ENCODE data around the gene OR51E1.

Gene OR51E1

DNA sequence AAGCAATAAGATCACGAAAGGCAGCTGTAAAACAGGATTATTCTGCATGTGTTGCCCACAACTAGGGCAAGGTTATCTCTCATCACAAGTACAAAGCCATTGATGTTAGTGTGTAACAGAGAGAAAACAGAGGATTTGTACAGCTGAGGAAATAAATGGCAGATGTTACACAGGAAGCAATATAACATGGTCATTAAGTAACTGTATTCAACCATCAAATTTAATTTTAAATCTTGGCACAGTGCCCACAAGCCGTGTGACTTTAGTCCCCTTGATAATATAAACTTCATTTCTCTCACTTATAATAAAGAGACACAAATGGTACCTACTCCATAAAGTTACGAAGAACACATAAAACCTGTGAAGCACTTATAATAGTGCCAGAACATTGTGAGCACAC, 36.6 kb downstream of the OR51E1 start:
- TF ChIP-seq FOXP2 (optimal IDR thresholded peaks at IDR 0.05; ENCODE audit: borderline replicate concordance, extremely low read depth, extremely low read length, insufficient read depth) (no peak), POLR2AphosphoS5 (IDR thresholded peaks at IDR 0.05; ENCODE audit: low read depth, low read length) (no peak), TAF1 (IDR thresholded peaks at IDR 0.05; ENCODE audit: borderline replicate concordance, insufficient read depth, low read length) (no peak), SIN3A (IDR thresholded peaks at IDR 0.05; ENCODE audit: borderline replicate concordance, insufficient read depth, low read length) (no peak)
- TF ChIP-seq, protein P1, sequence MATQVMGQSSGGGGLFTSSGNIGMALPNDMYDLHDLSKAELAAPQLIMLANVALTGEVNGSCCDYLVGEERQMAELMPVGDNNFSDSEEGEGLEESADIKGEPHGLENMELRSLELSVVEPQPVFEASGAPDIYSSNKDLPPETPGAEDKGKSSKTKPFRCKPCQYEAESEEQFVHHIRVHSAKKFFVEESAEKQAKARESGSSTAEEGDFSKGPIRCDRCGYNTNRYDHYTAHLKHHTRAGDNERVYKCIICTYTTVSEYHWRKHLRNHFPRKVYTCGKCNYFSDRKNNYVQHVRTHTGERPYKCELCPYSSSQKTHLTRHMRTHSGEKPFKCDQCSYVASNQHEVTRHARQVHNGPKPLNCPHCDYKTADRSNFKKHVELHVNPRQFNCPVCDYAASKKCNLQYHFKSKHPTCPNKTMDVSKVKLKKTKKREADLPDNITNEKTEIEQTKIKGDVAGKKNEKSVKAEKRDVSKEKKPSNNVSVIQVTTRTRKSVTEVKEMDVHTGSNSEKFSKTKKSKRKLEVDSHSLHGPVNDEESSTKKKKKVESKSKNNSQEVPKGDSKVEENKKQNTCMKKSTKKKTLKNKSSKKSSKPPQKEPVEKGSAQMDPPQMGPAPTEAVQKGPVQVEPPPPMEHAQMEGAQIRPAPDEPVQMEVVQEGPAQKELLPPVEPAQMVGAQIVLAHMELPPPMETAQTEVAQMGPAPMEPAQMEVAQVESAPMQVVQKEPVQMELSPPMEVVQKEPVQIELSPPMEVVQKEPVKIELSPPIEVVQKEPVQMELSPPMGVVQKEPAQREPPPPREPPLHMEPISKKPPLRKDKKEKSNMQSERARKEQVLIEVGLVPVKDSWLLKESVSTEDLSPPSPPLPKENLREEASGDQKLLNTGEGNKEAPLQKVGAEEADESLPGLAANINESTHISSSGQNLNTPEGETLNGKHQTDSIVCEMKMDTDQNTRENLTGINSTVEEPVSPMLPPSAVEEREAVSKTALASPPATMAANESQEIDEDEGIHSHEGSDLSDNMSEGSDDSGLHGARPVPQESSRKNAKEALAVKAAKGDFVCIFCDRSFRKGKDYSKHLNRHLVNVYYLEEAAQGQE (IDR thresholded peaks at IDR 0.05; ENCODE audit: insufficient read depth in 1 of 2, low read depth in 2 of 2, low read length in 2 of 2): no peak

DNA sequence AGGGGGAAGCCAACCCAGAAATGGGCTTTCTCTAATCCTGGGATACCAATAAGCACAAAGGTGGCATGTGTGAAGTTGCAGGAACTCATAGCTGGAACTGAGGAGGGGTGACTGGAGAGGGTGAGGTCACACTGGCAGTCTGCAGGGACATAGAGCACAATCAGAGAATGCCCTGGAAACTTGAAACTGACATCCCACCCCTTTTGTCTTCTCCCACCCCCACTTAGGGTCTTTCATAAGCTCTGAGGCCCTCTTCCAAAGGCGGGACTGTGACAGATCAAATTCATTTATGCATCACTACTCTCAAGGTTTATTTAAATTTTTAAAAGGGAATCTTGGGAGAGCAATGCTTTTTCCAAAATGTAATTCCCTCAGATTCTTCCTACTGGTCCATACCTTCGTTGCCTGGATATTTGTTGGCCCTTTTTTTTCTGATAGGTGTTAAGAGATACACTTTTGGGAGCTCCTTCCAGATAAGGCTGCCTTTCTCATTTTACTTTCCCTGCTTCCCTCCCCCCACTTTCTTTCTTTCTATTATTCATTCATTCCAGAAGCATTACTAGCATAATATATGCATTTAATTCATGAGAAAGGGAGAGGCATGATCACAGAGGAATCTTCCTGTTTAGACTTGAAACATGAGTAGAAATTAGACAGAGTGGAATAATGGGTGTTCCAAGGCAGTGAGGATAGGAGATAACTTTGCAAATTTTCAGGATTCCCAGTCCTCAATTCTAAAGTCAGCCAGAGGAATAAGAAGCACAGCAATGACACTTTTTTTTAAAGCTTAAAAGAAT, 39.0 kb downstream of the OR51E1 start:
- TF ChIP-seq TAF1 (IDR thresholded peaks at IDR 0.05; ENCODE audit: borderline replicate concordance, insufficient read depth, low read length) (no peak), SIN3A (IDR thresholded peaks at IDR 0.05; ENCODE audit: borderline replicate concordance, insufficient read depth, low read length) (no peak), FOXP2 (optimal IDR thresholded peaks at IDR 0.05; ENCODE audit: borderline replicate concordance, extremely low read depth, extremely low read length, insufficient read depth) (no peak)
- TF ChIP-seq, protein P1 (IDR thresholded peaks at IDR 0.05; ENCODE audit: insufficient read depth in 1 of 2, low read depth in 2 of 2, low read length in 2 of 2): no peak

DNA sequence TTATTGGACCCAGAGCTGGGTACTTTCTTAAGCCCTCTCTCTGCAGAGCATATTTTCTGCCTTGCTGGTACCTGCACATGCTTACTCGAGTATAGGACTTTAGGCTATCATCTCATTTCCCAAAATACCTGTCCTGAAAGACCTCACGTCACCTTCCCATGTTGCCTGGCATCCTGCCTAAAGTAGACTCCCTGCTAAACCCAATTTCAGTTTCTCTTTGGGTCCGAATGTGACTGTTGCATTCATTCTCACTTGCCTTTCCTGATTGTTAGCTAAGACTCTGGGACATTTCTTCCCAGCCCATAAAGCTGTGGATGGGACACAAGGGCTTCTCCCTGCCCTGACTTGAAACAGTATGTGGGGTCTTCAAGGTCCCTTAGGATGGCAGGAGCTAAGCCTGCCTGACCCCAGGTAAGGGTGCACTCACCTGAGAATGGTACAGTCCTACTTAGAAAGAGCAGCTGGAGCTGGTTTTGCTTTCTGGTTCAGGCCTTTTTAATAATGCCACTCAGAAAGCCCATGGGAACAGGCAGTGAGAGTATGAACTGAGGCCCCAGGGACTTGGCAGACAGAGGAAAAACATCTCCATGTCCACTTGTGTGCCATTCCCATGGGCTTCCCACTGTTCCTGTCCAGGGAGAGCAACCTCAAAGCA, 41.0 kb downstream of the OR51E1 start:
- TF ChIP-seq TAF1 (IDR thresholded peaks at IDR 0.05; ENCODE audit: borderline replicate concordance, insufficient read depth, low read length) (no peak), FOXP2 (optimal IDR thresholded peaks at IDR 0.05; ENCODE audit: borderline replicate concordance, extremely low read depth, extremely low read length, insufficient read depth) (no peak), SIN3A (IDR thresholded peaks at IDR 0.05; ENCODE audit: borderline replicate concordance, insufficient read depth, low read length) (no peak), POLR2AphosphoS5 (IDR thresholded peaks at IDR 0.05; ENCODE audit: low read depth, low read length) (no peak)
- TF ChIP-seq, protein P1 (IDR thresholded peaks at IDR 0.05; ENCODE audit: insufficient read depth in 1 of 2, low read depth in 2 of 2, low read length in 2 of 2): no peak

DNA sequence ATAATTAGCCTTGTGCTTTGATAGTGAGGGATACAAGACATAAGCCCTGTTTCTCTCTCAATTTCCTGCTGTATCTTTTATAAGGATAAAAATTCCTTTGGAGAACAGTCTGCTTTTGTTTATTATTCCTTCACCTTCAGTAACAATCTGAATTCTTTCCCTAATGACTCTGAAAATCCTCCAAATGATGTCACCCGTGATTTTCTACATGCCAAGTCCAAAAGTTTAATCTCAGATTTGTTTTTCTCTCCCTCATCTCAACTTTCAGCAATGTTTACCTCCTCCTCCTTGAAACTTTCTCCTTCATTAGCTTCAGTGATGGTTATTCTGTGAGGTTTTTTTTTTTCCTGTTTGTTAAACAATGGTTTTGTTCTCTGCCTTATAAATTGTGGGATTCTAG, 51.7 kb downstream of the OR51E1 start:
- TF ChIP-seq SIN3A (IDR thresholded peaks at IDR 0.05; ENCODE audit: borderline replicate concordance, insufficient read depth, low read length) (no peak), TAF1 (IDR thresholded peaks at IDR 0.05; ENCODE audit: borderline replicate concordance, insufficient read depth, low read length) (no peak), FOXP2 (optimal IDR thresholded peaks at IDR 0.05; ENCODE audit: borderline replicate concordance, extremely low read depth, extremely low read length, insufficient read depth) (no peak), POLR2AphosphoS5 (IDR thresholded peaks at IDR 0.05; ENCODE audit: low read depth, low read length) (no peak)
- TF ChIP-seq, protein P1 (IDR thresholded peaks at IDR 0.05; ENCODE audit: insufficient read depth in 1 of 2, low read depth in 2 of 2, low read length in 2 of 2): no peak
